ENCODE measurements around the gene BTBD16. TPM values are rescaled to one million over a fixed set of nuclear protein-coding genes. Genes with fewer than 3 reads are reported as not detected.

Gene BTBD16
- total and polyA plus RNA-seq, 2 of the 4 experiments (the other 2 are of a cell fraction), result not detected

DNA sequence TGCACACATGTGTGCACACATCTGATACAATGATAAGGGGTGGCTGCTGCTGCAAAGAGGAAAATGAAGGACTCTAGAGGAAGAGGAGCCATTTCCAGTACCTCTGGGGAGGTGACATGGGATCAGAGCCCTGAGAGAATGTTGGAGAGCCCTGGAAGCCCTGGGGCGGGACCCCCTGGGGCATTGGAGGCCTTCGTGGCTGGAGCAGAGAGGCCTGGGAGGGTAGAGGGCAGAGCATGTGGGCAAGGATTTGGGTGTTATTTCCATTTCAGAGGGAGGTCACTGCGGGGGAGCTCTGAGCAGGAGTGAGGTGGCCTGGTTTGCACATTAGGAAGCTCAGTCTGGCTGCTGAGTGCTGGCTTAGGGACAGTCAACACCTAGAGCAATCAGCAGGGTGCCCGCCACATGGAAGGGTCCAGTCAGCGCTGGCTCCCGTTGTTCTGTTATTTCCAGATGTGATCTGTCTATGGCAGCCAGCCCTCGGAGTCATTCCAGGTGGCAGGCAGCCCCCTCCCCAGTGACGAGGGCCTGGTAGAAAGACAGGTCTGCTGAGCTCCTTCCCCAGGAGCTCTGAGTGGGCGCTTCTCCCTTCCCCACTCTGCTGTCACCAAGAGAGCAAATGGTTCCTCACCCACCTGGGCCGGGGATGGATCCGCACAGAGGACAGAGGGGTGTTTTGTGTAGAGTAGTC is 24.1 kb upstream of the BTBD16 start:
- no peak for DNase-seq
- Histone ChIP-seq H3K9ac (ENCODE audit: low read depth, low read length) (no peak overlapping the region), H3K4me1 (ENCODE audit: control insufficient read depth, insufficient read depth, low read length) (no peaks in the 10 kb centered on the region), H3K4ac (ENCODE audit: low read depth, low read length) (no peak overlapping the region), H3K79me1 (ENCODE audit: low read depth in 1 of 2, low read length in 2 of 2) (no peaks in the 10 kb centered on the region), H2AFZ (replicated peaks; ENCODE audit: low read length, poor library complexity) (no peak overlapping the region), H3K14ac (replicated peaks; ENCODE audit: low read depth, low read length) (no peak overlapping the region), H2BK5ac (ENCODE audit: low read depth, low read length, poor library complexity, severe bottlenecking) (no peak overlapping the region), H3K4me2 (ENCODE audit: low read depth, low read length) (no peak overlapping the region), H4K91ac (ENCODE audit: insufficient read depth, low read depth, low read length) (no peak overlapping the region), H2BK20ac (ENCODE audit: low read depth, low read length) (no peak overlapping the region), H4K20me1 (ENCODE audit: insufficient read depth, low read length) (no peaks in the 10 kb centered on the region), H3K36me3 (ENCODE audit: control insufficient read depth, insufficient read depth, low read length) (peaks cover 3% of the 10 kb centered on the region; the same call in 1 of the 2 replicates), H2AK9ac (replicated peaks; ENCODE audit: low read depth, low read length, poor library complexity) (peak overlapping the region; percentile 19), H3K27ac (ENCODE audit: insufficient read depth, low read length) (no peak overlapping the region), H2AK5ac (ENCODE audit: low read depth, low read length) (no peak overlapping the region), H3K4me3 (ENCODE audit: insufficient read depth, low read depth, low read length) (no peak overlapping the region), H3K56ac (ENCODE audit: extremely low read depth, insufficient read depth, low read length) (no peak overlapping the region), H4K5ac (ENCODE audit: low read depth, low read length) (no peak overlapping the region), H2BK15ac (ENCODE audit: low read depth, low read length) (no peak overlapping the region), H3K27me3 (ENCODE audit: control insufficient read depth, insufficient read depth, low read length) (no peaks in the 10 kb centered on the region), H3K9me1 (ENCODE audit: insufficient read depth, low read length) (peaks cover 7% of the 10 kb centered on the region; the same call in 1 of the 2 replicates), H4K8ac (ENCODE audit: low read depth in 2 of 2, low read length in 2 of 2) (no peak overlapping the region), H3K23ac (ENCODE audit: low read depth, low read length) (no peak overlapping the region), H3K9me3 (ENCODE audit: control insufficient read depth, insufficient read depth, low read length) (no peaks in the 10 kb centered on the region), H3K18ac (ENCODE audit: low read depth, low read length) (no peak overlapping the region), H2BK120ac (ENCODE audit: low read depth, low read length) (no peak overlapping the region)
- WGBS, 2 experiments (ENCODE audit: extremely low coverage in 2 of 2, insufficient read length in 1 of 2), result 71% methylated on average over 6 of the region's 11 CpGs; no CpG with 5 or more reads in 1 of the 2 experiments
- TF ChIP-seq RAD21 (IDR thresholded peaks at IDR 0.05; ENCODE audit: low read length) (no peak), MXI1 (IDR thresholded peaks at IDR 0.05; ENCODE audit: borderline replicate concordance, low read depth, low read length) (no peak), MAFK (IDR thresholded peaks at IDR 0.05; ENCODE audit: low read depth, low read length) (no peak)
- dilution Hi-C loops (cut with HindIII; ENCODE audit: low sequenced_read_pairs, unreplicated experiment), result no loop called here
- in situ Hi-C loops (cut with MboI; ENCODE audit: low sequenced_read_pairs), result no loop called here
- intact Hi-C loops (cut with micrococcal nuclease), result no loop called here
- POLR2A ChIA-PET (ENCODE audit: unreplicated experiment), result no interaction called here
- ATAC-seq (ENCODE audit: low read depth), result no peak
- CTCF ChIA-PET, result interaction anchor here (1.1 kb wide), 1 partner anchor 21 kb away, joined by 4 read pairs; no protein-coding TSS in a partner anchor
- no TSS peak for BruUV-seq (replicated peaks)

Measured in IMR-90 (cell line).